ENCODE data around the gene ARHGAP10.

ARHGAP10 gene

DNA sequence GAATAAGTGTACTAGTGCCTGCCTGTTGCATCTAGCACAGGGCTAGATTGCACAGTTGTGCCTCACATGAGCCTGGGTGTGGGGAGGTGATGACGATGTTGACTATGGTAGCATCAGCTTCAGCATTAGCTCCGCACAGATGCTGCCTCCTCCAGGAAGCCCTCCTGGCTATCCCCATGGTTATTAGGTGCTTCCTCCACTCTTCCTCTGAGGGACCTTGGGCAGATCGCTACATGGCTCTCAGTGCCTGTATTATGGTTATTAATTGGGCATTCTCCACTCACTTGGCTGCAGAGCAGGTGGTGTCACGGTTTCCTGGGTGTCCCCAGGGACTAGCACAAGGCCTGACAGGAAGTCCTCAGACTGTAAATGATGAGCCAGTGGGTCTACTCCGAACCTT, 325.6 kb downstream of the ARHGAP10 start:
- DNase-seq (ENCODE audit: low read depth) = peak; percentile 2
- no peak overlapping the region for H3K4me3 ChIP-seq (ENCODE audit: low read depth, low read length)
- TF ChIP-seq MYC (IDR thresholded peaks at IDR 0.05; ENCODE audit: low read depth, low read length) (no peak), MAX (IDR thresholded peaks at IDR 0.05; ENCODE audit: low read depth, low read length) (no peak), POLR2A (IDR thresholded peaks at IDR 0.05; ENCODE audit: extremely low read depth, insufficient read length) (no peak)
- TF ChIP-seq, protein P1, sequence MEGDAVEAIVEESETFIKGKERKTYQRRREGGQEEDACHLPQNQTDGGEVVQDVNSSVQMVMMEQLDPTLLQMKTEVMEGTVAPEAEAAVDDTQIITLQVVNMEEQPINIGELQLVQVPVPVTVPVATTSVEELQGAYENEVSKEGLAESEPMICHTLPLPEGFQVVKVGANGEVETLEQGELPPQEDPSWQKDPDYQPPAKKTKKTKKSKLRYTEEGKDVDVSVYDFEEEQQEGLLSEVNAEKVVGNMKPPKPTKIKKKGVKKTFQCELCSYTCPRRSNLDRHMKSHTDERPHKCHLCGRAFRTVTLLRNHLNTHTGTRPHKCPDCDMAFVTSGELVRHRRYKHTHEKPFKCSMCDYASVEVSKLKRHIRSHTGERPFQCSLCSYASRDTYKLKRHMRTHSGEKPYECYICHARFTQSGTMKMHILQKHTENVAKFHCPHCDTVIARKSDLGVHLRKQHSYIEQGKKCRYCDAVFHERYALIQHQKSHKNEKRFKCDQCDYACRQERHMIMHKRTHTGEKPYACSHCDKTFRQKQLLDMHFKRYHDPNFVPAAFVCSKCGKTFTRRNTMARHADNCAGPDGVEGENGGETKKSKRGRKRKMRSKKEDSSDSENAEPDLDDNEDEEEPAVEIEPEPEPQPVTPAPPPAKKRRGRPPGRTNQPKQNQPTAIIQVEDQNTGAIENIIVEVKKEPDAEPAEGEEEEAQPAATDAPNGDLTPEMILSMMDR (IDR thresholded peaks at IDR 0.05; ENCODE audit: low read depth, low read length) = no peak

- DNase-seq (ENCODE audit: low read depth) = no peak
These were observed 326.3 kb downstream of the ARHGAP10 start for GRCh38 chr4:148057984-148058859.

GRCh38 chr4:148059617-148060180, 327.8 kb downstream of the ARHGAP10 start:
- no peak for DNase-seq (ENCODE audit: low read depth)
- no peak overlapping the region for H3K4me3 ChIP-seq (ENCODE audit: low read depth, low read length)
- no peak for TF ChIP-seq MAX (IDR thresholded peaks at IDR 0.05; ENCODE audit: low read depth, low read length)
- TF ChIP-seq, protein P1 (IDR thresholded peaks at IDR 0.05; ENCODE audit: low read depth, low read length) = no peak

More at GRCh38 chr4:148057984-148058859, 326.3 kb downstream of the ARHGAP10 start:
- TF ChIP-seq, protein P1 (IDR thresholded peaks at IDR 0.05; ENCODE audit: low read depth, low read length) = no peak
- TF ChIP-seq MYC (IDR thresholded peaks at IDR 0.05; ENCODE audit: low read depth, low read length) = no peak
- TF ChIP-seq POLR2A (IDR thresholded peaks at IDR 0.05; ENCODE audit: extremely low read depth, insufficient read length) = no peak
- TF ChIP-seq MAX (IDR thresholded peaks at IDR 0.05; ENCODE audit: low read depth, low read length) = no peak
- H3K4me3 ChIP-seq (ENCODE audit: low read depth, low read length) = no peak overlapping the region

DNA sequence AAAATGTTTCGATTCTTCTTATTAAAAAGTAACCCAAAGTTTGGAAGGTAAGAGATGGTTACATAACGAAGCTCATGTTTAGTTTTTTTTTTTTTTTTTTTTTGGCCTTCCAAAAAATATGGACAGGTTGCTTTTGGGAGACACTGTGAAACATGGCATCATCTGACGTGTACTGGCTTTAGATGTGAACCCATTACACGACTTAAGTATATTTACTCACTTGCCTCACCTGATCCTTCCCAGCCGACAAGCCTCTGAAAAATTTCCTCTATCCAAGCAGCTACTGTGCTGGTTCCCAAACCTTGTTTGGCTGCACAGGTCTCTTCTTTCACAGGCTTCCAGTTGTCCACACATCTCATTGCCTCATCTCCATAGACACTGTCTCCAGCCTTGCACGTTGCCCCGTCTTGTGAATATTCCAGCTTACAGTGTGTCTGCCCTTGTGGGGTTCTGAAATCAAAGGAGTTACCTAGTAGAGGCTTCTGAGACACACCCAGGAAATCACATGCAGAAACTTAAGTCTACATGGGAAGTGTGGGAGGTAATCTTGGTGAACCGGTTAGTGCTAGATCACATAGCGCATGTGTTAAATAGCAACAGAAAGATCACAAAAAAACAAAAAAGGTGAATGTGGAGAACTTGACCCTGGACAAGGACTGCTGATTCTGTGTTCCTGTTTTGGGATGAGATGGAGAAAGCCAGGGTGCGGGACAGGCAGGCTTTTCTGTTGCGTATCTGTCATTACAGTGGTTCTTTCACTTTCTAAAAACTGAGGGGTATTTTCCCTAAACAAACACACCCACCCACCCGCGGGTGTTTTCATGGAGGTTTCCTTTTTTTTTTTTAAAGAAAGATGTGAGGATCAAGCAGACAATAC, 328.6 kb downstream of the ARHGAP10 start:
- no peak overlapping the region for H3K4me3 ChIP-seq (ENCODE audit: low read depth, low read length)
- TF ChIP-seq MAX (IDR thresholded peaks at IDR 0.05; ENCODE audit: low read depth, low read length) (no peak), POLR2A (IDR thresholded peaks at IDR 0.05; ENCODE audit: extremely low read depth, insufficient read length) (no peak), MYC (IDR thresholded peaks at IDR 0.05; ENCODE audit: low read depth, low read length) (no peak)
- TF ChIP-seq, protein P1 (IDR thresholded peaks at IDR 0.05; ENCODE audit: low read depth, low read length) = no peak
- no peak for DNase-seq (ENCODE audit: low read depth)

GRCh38 chr4:148061141-148061481, 329.2 kb downstream of the ARHGAP10 start:
- H3K4me3 ChIP-seq (ENCODE audit: low read depth, low read length) = no peak overlapping the region
- DNase-seq (ENCODE audit: low read depth) = no peak
- TF ChIP-seq MYC (IDR thresholded peaks at IDR 0.05; ENCODE audit: low read depth, low read length) = no peak

- TF ChIP-seq, protein P1 (IDR thresholded peaks at IDR 0.05; ENCODE audit: low read depth, low read length) = no peak
- TF ChIP-seq MAX (IDR thresholded peaks at IDR 0.05; ENCODE audit: low read depth, low read length) = no peak
- TF ChIP-seq POLR2A (IDR thresholded peaks at IDR 0.05; ENCODE audit: extremely low read depth, insufficient read length) = no peak
- TF ChIP-seq MYC (IDR thresholded peaks at IDR 0.05; ENCODE audit: low read depth, low read length) = no peak
- no peak overlapping the region for H3K4me3 ChIP-seq (ENCODE audit: low read depth, low read length)
- DNase-seq (ENCODE audit: low read depth) = no peak
These were observed 329.9 kb downstream of the ARHGAP10 start for GRCh38 chr4:148061795-148062194.

Data from NB4 (cell line).